Measurements from ENCODE around the gene FAM78A.

The FAM78A gene

DNA sequence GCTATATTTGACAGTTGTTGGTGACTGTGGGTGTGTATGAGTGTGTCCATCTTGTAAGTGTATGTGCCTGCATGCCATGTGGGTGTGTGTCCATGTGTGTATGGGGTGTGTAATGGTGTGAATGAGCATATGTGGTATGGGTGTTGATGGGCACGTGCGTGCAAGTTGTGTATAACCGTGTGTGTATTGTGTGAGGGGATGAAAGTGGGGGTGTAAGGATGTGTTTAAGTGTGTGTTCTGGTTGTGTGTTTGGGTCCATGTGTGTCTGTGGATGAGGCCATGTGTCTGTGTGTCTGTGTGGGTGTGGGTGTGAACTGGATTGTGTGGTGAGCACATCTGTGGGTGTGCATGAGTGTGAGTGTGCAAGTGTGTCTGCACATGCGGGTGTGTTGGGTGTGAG lies 5.9 kb upstream of the FAM78A start:
- H3K9me2 ChIP-seq (replicated peaks; ENCODE audit: insufficient read depth, low read length), result no peaks in the 10 kb centered on the region
- no peak overlapping the region for H3K4me3 ChIP-seq (ENCODE audit: insufficient read depth, low read length, poor library complexity, severe bottlenecking)
- H3K79me2 ChIP-seq (ENCODE audit: insufficient read depth, low read length), result no peaks in the 10 kb centered on the region
- H3K9me3 ChIP-seq (ENCODE audit: insufficient read depth, low read length), result no peaks in the 10 kb centered on the region
- TF ChIP-seq EZH2phosphoT487 (conservative IDR thresholded peaks at IDR 0.05; ENCODE audit: low read length), result no peak
- TF ChIP-seq, protein P1, sequence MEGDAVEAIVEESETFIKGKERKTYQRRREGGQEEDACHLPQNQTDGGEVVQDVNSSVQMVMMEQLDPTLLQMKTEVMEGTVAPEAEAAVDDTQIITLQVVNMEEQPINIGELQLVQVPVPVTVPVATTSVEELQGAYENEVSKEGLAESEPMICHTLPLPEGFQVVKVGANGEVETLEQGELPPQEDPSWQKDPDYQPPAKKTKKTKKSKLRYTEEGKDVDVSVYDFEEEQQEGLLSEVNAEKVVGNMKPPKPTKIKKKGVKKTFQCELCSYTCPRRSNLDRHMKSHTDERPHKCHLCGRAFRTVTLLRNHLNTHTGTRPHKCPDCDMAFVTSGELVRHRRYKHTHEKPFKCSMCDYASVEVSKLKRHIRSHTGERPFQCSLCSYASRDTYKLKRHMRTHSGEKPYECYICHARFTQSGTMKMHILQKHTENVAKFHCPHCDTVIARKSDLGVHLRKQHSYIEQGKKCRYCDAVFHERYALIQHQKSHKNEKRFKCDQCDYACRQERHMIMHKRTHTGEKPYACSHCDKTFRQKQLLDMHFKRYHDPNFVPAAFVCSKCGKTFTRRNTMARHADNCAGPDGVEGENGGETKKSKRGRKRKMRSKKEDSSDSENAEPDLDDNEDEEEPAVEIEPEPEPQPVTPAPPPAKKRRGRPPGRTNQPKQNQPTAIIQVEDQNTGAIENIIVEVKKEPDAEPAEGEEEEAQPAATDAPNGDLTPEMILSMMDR (IDR thresholded peaks at IDR 0.05; ENCODE audit: insufficient read depth, low read length, poor library complexity, severe bottlenecking), result no peak
- no peak overlapping the region for H3K27ac ChIP-seq (ENCODE audit: low read depth, low read length)
- H2AFZ ChIP-seq (ENCODE audit: low read depth, low read length, severe bottlenecking), result no peak overlapping the region
- peaks cover 8% of the 10 kb centered on the region; the same call in 1 of the 2 replicates for H3F3A ChIP-seq (ENCODE audit: insufficient read depth)
- no peaks in the 10 kb centered on the region for H3K36me3 ChIP-seq (ENCODE audit: low read length)
- no peaks in the 10 kb centered on the region for H4K20me1 ChIP-seq (ENCODE audit: low read depth, low read length)
- no peaks in the 10 kb centered on the region for H3K27me3 ChIP-seq (ENCODE audit: low read length)
- no peak overlapping the region for H3K9ac ChIP-seq (ENCODE audit: low read length)
- no peak overlapping the region for H3K4me2 ChIP-seq (ENCODE audit: low read depth, low read length, poor library complexity, severe bottlenecking)

DNA sequence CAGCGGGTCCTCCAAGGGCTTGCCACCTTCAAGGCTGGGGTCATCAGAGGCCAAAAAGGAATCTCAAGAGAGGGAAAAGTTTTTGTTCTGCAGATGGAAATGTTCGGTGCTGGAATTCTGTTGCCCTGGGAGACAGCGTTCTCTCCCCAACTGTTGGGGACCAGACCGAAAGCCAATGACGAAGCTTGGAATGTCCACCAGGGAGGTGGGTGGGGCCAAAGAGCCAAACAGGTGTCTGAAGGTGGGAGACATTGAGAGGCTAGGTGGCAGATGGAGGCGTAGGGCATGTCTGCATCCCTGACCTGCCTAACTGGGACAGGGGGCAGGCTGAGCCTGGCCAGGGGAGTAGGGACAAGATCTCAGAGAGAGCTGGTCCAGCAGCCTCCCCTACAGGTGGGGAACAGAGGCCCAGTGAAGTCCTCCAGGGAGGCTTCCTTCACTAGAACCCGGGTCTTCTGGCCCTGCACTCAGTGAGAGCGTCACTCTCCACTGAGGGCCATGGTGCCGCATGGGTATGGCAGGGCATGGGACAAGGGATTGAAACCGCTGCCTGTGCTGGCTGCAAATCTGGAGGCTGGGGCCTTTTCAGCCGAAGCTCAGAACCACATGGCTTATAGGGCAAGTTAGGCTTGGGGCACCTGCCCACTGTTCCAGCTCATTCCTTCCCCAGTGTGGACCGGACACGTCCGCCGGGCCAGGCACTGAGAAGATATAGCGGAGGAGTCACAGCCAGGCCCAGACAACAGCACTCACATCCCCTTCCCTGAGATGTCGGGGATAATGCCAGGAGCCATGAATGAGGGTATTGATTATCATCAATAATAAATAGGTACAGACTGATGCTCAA lies 5.0 kb upstream of the FAM78A start:
- Histone ChIP-seq H3K4me3 (ENCODE audit: insufficient read depth, low read length, poor library complexity, severe bottlenecking) (no peak overlapping the region), H3K4me2 (ENCODE audit: low read depth, low read length, poor library complexity, severe bottlenecking) (no peak overlapping the region), H4K20me1 (ENCODE audit: low read depth, low read length) (no peaks in the 10 kb centered on the region), H3F3A (ENCODE audit: insufficient read depth) (peaks cover 8% of the 10 kb centered on the region; the same call in 1 of the 2 replicates), H3K27me3 (ENCODE audit: low read length) (no peaks in the 10 kb centered on the region), H3K9ac (ENCODE audit: low read length) (no peak overlapping the region), H3K27ac (ENCODE audit: low read depth, low read length) (no peak overlapping the region), H3K36me3 (ENCODE audit: low read length) (no peaks in the 10 kb centered on the region), H3K9me2 (replicated peaks; ENCODE audit: insufficient read depth, low read length) (no peaks in the 10 kb centered on the region), H2AFZ (ENCODE audit: low read depth, low read length, severe bottlenecking) (no peak overlapping the region), H3K9me3 (ENCODE audit: insufficient read depth, low read length) (no peaks in the 10 kb centered on the region), H3K79me2 (ENCODE audit: insufficient read depth, low read length) (no peaks in the 10 kb centered on the region)
- TF ChIP-seq, protein P1 (IDR thresholded peaks at IDR 0.05; ENCODE audit: insufficient read depth, low read length, poor library complexity, severe bottlenecking), result no peak
- no peak for TF ChIP-seq EZH2phosphoT487 (conservative IDR thresholded peaks at IDR 0.05; ENCODE audit: low read length)

DNA sequence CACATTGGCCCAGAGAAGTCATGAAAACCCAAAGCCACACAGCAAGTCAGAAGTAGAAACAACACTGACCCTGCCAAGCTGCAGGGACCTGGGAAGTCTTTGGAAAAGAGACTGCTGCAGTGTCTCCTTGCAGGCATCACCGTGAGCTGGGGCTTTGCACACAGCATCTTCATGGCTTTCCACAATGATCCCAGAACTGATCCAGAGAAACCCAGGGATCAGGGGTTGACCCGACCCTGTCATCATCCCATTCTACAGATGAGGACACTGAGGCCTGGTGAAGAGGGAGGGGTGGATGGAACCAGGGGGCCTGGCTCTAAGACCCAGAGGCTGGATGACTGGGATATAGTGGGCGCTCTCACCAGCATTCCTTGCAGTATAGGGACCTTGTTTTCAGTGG lies 4.3 kb upstream of the FAM78A start:
- H3K36me3 ChIP-seq (ENCODE audit: low read length), result no peaks in the 10 kb centered on the region
- TF ChIP-seq, protein P1 (IDR thresholded peaks at IDR 0.05; ENCODE audit: insufficient read depth, low read length, poor library complexity, severe bottlenecking), result no peak
- TF ChIP-seq EZH2phosphoT487 (conservative IDR thresholded peaks at IDR 0.05; ENCODE audit: low read length), result no peak
- peaks cover 8% of the 10 kb centered on the region; the same call in 1 of the 2 replicates for H3F3A ChIP-seq (ENCODE audit: insufficient read depth)
- H3K9me2 ChIP-seq (replicated peaks; ENCODE audit: insufficient read depth, low read length), result no peaks in the 10 kb centered on the region
- no peak overlapping the region for H2AFZ ChIP-seq (ENCODE audit: low read depth, low read length, severe bottlenecking)
- no peak overlapping the region for H3K4me2 ChIP-seq (ENCODE audit: low read depth, low read length, poor library complexity, severe bottlenecking)
- no peak overlapping the region for H3K27ac ChIP-seq (ENCODE audit: low read depth, low read length)
- H3K9me3 ChIP-seq (ENCODE audit: insufficient read depth, low read length), result no peaks in the 10 kb centered on the region
- H3K79me2 ChIP-seq (ENCODE audit: insufficient read depth, low read length), result no peaks in the 10 kb centered on the region
- H3K9ac ChIP-seq (ENCODE audit: low read length), result no peak overlapping the region
- H3K27me3 ChIP-seq (ENCODE audit: low read length), result no peaks in the 10 kb centered on the region
- H4K20me1 ChIP-seq (ENCODE audit: low read depth, low read length), result no peaks in the 10 kb centered on the region
- no peak overlapping the region for H3K4me3 ChIP-seq (ENCODE audit: insufficient read depth, low read length, poor library complexity, severe bottlenecking)
